ENCODE measurements around the gene KRTAP2-2.
"Not testable (repeated sequence)": the region's sequence is repeated elsewhere in the genome, so short reads cannot be mapped to it uniquely, and the experiment has no call there.

KRTAP2-2 gene

GRCh38 chr17:41083427-41083826 lies 28.4 kb upstream of the KRTAP2-2 start:
- not testable (repeated sequence) for H4K20me1 ChIP-seq (ENCODE audit: control insufficient read depth, insufficient read depth, low read depth, low read length); H3K27ac ChIP-seq (ENCODE audit: low read depth, low read length); H3K9me3 ChIP-seq (ENCODE audit: control insufficient read depth, insufficient read depth, low read length); H3K4me2 ChIP-seq (ENCODE audit: low read length); H3F3A ChIP-seq (ENCODE audit: control insufficient read depth, insufficient read depth); H3K79me2 ChIP-seq (ENCODE audit: control insufficient read depth, low read length); H3K4me1 ChIP-seq (ENCODE audit: control insufficient read depth, low read length); H3K36me3 ChIP-seq (ENCODE audit: control insufficient read depth, low read length); H3K4me3 ChIP-seq (ENCODE audit: low read length); H3K27me3 ChIP-seq (ENCODE audit: control insufficient read depth, low read length); H3K9me2 ChIP-seq (replicated peaks; ENCODE audit: control insufficient read depth, low read length)

- Histone ChIP-seq H3K27ac (ENCODE audit: low read depth, low read length) (no peak overlapping the region), H3K4me1 (ENCODE audit: control insufficient read depth, low read length) (no peaks in the 10 kb centered on the region), H3K9me3 (ENCODE audit: control insufficient read depth, insufficient read depth, low read length) (no peaks in the 10 kb centered on the region), H3K4me2 (ENCODE audit: low read length) (no peak overlapping the region), H3K36me3 (ENCODE audit: control insufficient read depth, low read length) (no peaks in the 10 kb centered on the region), H4K20me1 (ENCODE audit: control insufficient read depth, insufficient read depth, low read depth, low read length) (no peaks in the 10 kb centered on the region), H3F3A (ENCODE audit: control insufficient read depth, insufficient read depth) (no peaks in the 10 kb centered on the region), H3K4me3 (ENCODE audit: low read length) (no peak overlapping the region), H3K9me2 (replicated peaks; ENCODE audit: control insufficient read depth, low read length) (no peaks in the 10 kb centered on the region), H3K79me2 (ENCODE audit: control insufficient read depth, low read length) (no peaks in the 10 kb centered on the region), H3K27me3 (ENCODE audit: control insufficient read depth, low read length) (no peaks in the 10 kb centered on the region)
- TF ChIP-seq EZH2phosphoT487 (IDR thresholded peaks at IDR 0.05; ENCODE audit: borderline replicate concordance, low read length), result no peak
- TF ChIP-seq CTCF (IDR thresholded peaks at IDR 0.05; ENCODE audit: low read depth, low read length, poor library complexity, severe bottlenecking), result no peak
These were observed 27.6 kb upstream of the KRTAP2-2 start for GRCh38 chr17:41082626-41083025.

- H3F3A ChIP-seq (ENCODE audit: control insufficient read depth, insufficient read depth), result no peaks in the 10 kb centered on the region
- no peak for TF ChIP-seq EZH2phosphoT487 (IDR thresholded peaks at IDR 0.05; ENCODE audit: borderline replicate concordance, low read length)
- no peak overlapping the region for H3K4me2 ChIP-seq (ENCODE audit: low read length)
- no peak overlapping the region for H3K27ac ChIP-seq (ENCODE audit: low read depth, low read length)
- H3K4me3 ChIP-seq (ENCODE audit: low read length), result no peak overlapping the region
- H3K79me2 ChIP-seq (ENCODE audit: control insufficient read depth, low read length), result no peaks in the 10 kb centered on the region
- H4K20me1 ChIP-seq (ENCODE audit: control insufficient read depth, insufficient read depth, low read depth, low read length), result no peaks in the 10 kb centered on the region
- peaks cover 5% of the 10 kb centered on the region; the same call in 1 of the 2 replicates for H3K27me3 ChIP-seq (ENCODE audit: control insufficient read depth, low read length)
- H3K4me1 ChIP-seq (ENCODE audit: control insufficient read depth, low read length), result no peaks in the 10 kb centered on the region
- H3K36me3 ChIP-seq (ENCODE audit: control insufficient read depth, low read length), result no peaks in the 10 kb centered on the region
- no peaks in the 10 kb centered on the region for H3K9me3 ChIP-seq (ENCODE audit: control insufficient read depth, insufficient read depth, low read length)
- no peaks in the 10 kb centered on the region for H3K9me2 ChIP-seq (replicated peaks; ENCODE audit: control insufficient read depth, low read length)
These were observed 21.8 kb upstream of the KRTAP2-2 start for GRCh38 chr17:41076788-41077187.

GRCh38 chr17:41073676-41074075 lies 18.6 kb upstream of the KRTAP2-2 start:
- H3F3A ChIP-seq (ENCODE audit: control insufficient read depth, insufficient read depth), result no peaks in the 10 kb centered on the region
- no peaks in the 10 kb centered on the region for H4K20me1 ChIP-seq (ENCODE audit: control insufficient read depth, insufficient read depth, low read depth, low read length)
- H3K27ac ChIP-seq (ENCODE audit: low read depth, low read length), result no peak overlapping the region
- H3K9me2 ChIP-seq (replicated peaks; ENCODE audit: control insufficient read depth, low read length), result no peaks in the 10 kb centered on the region
- no peaks in the 10 kb centered on the region for H3K4me1 ChIP-seq (ENCODE audit: control insufficient read depth, low read length)
- peaks cover 5% of the 10 kb centered on the region; the same call in 1 of the 2 replicates for H3K27me3 ChIP-seq (ENCODE audit: control insufficient read depth, low read length)
- H3K9me3 ChIP-seq (ENCODE audit: control insufficient read depth, insufficient read depth, low read length), result no peaks in the 10 kb centered on the region
- H3K4me3 ChIP-seq (ENCODE audit: low read length), result no peak overlapping the region
- TF ChIP-seq CTCF (IDR thresholded peaks at IDR 0.05; ENCODE audit: low read depth, low read length, poor library complexity, severe bottlenecking), result no peak
- no peak for TF ChIP-seq EZH2phosphoT487 (IDR thresholded peaks at IDR 0.05; ENCODE audit: borderline replicate concordance, low read length)
- no peak overlapping the region for H3K4me2 ChIP-seq (ENCODE audit: low read length)
- no peaks in the 10 kb centered on the region for H3K36me3 ChIP-seq (ENCODE audit: control insufficient read depth, low read length)
- no peaks in the 10 kb centered on the region for H3K79me2 ChIP-seq (ENCODE audit: control insufficient read depth, low read length)
